NK-92 treated with Interleukin-12 subunit alpha and Interleukin-12 subunit beta, amount 100 ng/mL, for 24 hours (cell line): ENCODE data around the gene DHX38.

Experiments
- DNase-seq: peaks from one replicate; lab custom pipeline; 2025; lab: John Stamatoyannopoulos, UW

DHX38 gene

DNA sequence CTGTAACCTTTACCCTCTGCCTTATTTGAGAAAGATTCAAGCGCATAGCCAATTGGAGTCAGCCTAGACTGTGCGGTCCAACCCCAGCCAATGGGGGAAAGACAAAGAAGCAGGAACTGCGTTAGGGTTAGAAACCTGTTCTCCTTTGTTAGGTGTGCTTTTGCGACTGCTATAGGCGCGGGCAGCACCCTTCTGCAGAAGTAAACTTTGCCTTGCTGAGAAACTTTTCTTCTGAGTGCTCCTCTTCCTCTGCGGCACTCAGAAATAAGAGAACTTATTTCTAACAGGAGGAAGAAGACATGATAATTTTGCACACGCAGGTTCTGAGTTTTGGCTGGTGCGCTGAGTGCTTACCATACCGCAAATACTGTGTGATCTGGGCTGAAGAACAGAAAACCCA is 9.2 kb upstream of the DHX38 start:
- DNase-seq = no peak

DNA sequence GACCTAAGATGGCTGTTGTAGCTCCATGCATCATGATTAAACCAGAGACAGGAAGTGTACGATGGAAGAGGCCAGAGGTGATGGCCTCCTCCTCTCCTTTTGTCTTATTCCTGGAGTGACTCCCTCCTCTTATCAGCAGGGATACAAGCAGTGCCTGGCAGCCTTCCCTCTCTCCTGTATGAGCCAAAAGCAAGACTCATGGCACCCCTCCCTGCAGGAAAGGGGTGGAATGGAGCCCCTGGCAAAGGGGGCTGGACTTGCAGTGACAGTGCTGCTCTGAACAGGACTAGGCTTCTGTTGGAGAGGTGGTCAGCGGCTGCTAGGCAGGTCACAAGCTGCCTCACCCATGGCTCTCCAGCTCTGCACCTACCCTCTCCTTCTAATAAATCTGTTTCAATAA is 8.6 kb upstream of the DHX38 start:
- DNase-seq = no peak

DNA sequence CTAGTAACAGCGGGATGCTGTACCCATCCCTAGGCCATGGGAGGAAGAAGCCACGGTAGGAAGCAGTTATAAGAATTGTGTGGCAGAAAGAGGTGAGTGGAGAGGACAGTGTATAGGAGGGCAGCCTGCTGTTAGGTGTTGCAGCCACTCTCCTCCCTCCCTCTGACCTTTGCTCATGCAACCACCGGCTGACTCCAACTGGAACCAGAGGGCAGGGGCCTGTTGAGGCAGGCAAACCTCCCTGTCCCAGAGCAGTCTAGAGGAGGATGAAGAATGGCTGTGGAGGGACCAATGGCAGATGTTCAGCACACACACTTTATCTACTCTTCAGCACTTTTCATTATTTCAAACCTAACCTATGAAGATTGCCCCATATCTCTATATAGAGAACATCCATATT is 2.4 kb upstream of the DHX38 start:
- DNase-seq = no peak

DNA sequence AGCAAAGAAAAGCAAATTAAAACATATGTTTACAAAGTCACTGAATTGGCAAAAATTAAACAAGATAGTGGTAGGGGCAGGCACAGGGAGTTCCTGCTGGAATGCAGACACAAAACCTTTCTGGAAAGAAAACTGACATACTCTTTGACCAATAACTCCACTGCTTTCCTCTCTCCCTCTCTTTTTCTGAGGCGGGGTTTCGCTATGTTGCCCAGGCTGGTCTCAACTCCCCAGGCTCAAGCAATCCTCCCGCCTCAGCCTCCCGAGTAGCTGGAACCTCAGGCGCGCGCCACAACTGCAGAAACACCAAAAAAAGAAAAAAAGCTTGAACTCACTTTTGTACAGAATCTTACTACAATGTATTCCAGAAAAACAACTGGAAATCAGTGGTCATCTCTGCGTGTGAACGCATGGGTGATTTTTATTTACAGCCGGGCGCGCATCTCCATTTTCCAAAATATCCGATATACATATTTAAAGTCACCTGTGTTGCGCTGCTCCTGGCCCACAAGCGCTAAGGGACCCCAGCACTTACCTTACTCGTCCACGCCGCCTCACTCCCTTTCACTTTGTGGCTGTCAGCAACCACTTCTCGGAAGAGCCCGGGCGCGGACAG is 707 bp upstream of the DHX38 start:
- DNase-seq = no peak

DNA sequence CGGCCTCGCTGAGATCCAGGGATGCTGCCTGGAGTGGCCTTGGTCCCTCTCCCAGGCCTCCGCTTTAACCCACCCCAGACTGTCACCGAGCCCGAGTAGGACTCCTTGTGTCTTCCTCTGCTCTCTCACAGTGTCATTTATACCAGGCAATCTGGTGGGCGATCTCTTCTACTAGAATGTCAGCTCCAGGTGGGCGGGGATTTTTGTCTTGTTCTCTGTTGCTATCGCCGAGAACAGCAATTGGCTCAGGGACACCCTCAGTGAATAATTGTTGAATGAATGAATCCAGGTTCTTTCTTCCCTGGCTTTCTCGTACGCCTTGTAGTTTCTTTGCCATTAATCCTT is 591 bp downstream of the DHX38 start:
- DNase-seq = no peak

DNA sequence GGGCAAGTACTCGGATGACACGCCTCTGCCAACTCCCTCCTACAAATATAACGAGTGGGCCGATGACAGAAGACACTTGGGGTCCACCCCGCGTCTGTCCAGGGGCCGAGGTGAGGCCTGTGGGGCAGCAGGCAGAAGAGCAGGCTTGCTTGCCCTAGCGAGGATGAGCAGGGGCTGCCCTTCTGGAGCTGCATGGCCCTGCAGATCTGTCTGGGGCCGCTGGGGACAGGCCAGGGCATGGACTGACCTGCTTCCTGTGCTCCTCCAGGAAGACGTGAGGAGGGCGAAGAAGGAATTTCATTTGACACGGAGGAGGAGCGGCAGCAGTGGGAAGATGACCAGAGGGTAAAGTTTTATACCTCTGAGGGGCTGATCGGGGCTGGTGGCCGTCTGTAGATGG is 5.3 kb downstream of the DHX38 start:
- no peak for DNase-seq

DNA sequence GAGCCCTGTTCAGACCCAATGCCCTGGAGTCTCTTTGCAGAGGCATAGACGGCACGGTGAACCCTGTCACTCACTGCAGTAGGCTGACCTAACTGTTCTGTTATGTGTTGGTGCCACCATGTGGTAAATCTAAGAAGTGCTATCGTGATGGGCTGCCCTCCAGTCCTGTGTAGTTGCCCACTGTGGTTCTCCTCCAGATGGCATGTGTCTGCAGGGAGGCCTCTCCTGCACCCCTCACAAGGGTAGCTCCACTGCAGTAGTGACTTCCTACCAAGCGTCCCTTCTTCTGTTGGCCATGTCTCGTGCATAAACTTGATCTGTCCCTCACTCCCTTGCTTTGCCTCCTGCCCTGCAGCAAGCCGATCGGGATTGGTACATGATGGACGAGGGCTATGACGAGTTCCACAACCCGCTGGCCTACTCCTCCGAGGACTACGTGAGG is 5.8 kb downstream of the DHX38 start:
- no peak for DNase-seq

DNA sequence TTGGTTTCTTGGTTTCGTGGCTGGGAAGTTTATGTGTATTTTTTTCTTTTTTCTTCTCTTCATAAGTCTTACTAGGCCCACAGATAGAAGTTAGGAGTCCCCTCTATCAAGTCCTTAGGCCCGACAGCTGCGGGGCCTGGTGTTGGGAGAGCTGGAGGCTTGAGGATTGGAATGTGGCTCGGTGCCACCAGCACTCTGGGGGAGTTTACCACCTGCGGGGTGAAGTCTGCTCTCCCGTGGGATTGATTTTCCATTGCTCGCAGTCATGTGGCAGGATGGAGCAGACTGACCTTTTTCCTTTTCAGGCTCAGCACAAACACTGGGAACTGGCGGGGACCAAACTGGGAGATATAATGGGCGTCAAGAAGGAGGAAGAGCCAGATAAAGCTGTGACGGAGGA is 7.5 kb downstream of the DHX38 start:
- DNase-seq = no peak

DNA sequence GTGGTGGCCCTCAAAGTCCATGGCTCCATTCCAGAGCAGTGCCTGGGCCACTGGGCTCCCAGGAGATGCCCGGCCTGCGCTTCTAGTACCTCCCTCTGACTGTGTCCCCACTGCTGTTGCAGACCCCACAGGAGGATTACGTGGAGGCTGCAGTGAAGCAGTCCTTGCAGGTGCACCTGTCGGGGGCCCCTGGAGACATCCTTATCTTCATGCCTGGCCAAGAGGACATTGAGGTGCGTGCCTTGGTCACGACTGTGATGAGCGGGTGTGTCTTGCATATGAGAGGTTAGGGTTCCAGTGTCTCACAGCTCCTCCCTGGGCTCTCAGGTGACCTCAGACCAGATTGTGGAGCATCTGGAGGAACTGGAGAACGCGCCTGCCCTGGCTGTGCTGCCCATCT is 11.3 kb downstream of the DHX38 start:
- no peak for DNase-seq

DNA sequence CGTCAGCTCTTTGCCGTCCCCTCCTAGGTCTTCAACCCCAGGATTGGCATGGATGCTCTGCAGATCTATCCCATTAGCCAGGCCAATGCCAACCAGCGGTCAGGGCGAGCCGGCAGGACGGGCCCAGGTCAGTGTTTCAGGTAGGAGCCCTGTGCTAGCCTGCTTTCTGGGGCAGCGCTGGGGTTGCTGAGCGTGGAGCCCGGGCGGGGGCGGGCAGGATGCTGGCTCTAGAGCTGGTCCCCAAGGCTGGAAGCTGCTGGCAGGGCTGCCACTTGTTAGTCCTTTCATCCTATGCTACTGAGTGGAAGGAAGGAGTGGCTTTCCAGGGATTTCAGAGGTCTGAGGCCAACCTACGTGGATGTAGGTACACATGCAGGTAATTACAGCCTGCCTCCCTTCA is 12.3 kb downstream of the DHX38 start:
- no peak for DNase-seq

DNA sequence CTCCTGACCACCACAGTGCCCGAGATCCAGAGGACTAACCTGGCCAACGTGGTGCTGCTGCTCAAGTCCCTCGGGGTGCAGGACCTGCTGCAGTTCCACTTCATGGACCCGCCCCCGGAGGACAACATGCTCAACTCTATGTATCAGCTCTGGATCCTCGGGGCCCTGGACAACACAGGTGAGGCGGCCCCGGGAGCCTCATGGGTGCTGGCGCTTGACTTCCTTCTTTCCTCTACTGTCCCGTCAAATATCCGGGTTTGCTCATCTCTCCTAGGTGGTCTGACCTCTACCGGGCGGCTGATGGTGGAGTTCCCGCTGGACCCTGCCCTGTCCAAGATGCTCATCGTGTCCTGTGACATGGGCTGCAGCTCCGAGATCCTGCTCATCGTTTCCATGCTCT is 13.7 kb downstream of the DHX38 start:
- no peak for DNase-seq

DNA sequence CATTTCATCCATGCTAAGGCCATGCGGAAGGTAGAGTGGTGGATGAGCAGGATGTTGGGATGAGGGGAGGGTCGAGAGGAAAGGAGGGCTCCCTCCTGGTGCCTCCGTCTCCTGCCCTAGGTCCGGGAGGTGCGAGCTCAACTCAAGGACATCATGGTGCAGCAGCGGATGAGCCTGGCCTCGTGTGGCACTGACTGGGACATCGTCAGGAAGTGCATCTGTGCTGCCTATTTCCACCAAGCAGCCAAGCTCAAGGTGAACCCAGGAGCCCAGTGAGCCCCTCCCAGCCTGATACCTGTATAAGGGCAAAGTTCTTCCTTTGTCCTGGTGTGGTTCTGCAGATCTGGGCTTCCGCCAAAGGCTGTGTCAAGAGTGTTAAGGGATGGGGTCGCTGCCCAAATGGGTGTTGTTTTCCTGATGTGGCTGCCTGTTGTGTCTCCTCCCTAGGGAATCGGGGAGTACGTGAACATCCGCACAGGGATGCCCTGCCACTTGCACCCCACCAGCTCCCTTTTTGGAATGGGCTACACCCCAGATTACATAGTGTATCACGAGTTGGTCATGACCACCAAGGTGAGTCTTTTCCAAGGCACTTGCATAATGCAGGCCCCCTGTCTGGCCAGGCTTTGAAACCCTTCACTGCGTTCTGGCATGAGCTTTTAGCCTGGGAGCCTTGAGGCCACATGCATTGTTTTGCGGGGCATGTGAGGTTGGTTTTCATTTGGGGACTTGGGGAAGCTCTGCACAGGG is 14.9 kb downstream of the DHX38 start:
- no peak for DNase-seq

DNA sequence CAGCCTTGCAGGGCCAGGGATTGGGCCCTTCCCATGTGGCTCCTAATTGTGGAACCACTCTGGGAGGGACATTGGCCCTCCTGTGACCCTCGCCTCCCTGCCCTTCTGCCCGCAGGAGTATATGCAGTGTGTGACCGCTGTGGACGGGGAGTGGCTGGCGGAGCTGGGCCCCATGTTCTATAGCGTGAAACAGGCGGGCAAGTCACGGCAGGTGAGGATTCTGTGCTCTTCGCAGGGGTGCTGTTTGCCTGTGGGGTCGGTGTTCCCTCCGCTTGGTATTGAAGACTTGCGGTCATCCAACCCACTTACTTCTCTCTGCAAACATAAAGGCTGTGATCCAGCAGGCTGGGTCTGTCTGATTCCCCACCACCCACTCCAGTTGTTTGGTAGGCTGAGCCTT is 15.7 kb downstream of the DHX38 start:
- DNase-seq = no peak

DNA sequence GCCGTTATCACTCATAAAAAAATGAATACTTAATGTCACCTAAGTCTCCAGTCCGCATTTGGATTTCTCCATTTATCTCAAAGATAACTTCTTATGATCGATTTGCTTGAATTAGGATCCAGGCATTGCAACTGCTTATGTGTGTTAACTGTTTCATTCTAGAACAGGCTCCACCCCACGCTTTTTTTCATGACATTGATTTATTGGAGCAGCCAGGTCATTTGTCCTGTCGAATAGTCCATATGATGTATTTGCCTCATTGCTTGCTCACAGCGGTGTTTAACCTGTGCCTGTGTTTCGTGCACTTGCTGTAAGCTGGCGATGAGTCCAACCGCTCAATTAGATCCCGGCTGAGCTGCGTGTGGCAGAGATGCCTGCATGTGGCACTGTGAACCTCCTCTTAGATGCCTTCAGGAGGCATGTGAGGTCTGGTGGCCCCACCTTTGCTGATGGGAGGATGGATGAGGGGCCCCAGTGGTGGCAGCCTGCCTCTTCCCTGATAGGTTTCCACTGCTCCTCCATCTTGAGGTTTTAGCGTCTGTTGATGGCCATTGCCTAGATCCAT is 16.4 kb downstream of the DHX38 start:
- no peak for DNase-seq

DNA sequence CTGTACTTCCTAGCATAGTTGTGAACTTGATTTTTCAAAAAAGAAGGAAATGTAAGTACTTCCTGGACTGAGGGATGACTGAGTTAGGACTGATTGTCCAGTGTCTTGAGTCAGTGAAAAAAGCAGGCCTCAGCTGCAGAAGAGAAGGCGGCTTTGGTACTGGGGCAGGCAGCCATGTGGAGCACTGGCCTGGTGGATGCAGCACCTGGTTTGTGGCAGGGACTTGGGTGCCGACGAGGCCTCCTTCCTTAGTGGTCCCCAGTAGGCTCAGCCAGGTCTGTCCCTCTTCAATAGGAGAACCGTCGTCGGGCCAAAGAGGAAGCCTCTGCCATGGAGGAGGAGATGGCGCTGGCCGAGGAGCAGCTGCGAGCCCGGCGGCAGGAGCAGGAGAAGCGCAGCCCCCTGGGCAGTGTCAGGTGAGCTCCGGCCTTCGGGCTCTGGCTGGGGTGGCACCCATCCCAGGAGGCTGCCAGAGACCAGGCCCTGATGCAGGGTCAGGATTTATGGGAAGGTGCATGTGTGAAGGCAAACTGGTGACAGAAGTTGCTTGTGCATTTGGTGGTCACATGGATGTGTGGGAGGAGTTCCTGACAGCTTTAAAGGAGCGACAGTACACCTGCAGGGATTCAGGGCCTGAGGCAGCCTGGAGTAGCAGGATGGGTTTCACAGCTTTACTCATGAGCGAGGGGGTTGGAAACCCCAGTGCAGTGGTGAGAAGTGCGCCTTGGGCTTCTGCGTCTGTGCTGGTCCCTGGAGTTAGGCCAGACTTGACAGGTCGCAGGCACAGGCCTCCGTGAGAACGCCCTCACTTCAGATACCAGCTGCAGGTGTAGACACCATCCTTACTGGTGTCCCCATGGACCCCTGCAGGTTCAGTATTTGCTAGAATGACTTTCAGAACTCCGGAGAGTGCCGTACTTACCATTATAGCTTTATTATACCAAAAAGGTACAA is 17.3 kb downstream of the DHX38 start:
- no peak for DNase-seq

DNA sequence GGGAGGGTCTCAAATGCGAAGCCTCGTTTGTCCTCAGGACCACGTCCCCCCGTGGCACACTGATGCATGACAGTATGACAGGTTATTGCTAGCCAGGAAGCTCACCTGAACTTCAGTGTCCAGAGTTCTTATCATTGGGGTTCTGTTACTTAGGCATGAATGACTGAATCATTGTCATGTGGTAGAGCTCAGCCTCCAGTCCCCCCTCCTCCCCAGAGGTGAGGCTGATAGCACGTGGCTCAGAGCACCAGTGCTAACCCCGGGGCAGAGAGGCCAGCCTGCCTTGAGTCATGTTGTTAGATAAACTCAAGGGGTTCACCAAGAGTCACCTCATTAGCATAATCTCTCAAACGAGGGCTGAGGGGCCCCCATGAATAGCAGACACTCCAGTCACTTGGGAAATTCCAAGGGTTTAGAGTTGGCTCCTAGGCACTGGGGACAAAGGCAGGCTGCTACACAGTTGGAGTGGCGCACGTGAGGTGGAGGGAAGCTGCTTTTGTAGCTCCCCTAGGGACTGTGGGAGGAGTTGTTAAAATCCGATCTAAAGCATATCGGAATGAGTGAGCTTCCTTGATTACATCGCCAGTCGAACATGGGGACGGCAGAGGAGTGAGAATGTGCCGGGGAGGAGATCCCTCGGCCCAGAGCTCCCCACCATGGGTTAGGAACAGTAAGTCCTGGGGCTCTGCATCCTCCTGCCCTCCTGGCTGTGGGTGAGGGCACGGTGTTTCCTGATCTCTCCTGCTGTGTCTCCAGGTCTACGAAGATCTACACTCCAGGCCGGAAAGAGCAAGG is 18.2 kb downstream of the DHX38 start:
- no peak for DNase-seq

DNA sequence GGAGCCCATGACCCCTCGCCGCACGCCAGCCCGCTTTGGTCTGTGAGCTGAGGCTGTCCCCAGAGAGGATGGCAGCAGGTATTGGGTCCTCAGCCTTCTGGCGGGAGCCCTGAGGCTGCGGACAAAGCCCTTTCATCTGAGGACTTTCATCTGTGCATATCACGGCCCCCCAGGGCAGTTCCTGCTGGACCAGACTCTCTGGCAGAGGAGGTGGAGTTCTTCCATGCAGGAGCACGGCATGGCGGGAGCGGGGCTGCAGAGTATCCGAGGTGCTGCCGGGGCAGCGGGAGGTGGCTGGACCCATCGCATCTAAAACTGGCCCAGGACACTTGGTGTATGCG is 18.8 kb downstream of the DHX38 start:
- DNase-seq = no peak

DNA sequence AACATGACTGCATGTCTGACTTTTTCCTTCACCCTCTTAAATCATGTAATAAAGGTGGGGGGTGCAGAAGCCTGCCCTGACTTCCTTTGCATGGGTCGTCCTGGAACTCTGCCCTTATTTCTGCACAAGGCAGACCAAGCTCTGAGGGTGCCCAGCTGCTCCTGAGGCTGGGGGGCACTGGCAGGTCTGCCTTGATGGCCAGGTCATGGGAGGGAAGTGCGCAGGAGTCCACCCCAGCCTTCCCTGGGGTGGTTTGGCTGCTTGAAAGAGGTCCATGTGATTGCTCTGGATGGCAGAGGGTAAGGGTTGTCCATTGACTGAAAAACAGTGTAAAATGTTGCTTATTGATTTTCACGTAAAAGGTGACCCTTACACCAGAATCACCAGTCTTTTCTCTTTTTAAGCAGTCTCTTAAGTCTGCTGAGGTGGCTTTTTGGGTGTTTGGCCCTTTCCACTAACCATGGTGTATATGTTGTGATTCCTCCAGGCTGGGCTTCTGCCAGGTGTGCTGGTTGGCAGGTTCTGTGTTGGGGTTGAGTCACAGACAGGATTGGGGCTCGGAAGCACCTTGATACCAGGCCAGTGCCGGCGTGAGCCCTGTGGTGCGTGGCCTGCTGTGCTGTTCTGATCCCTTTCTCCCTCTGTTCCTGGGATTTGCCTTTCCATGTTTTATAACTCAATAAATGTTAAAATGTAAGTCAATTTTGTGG is 19.4 kb downstream of the DHX38 start:
- no peak for DNase-seq

DNA sequence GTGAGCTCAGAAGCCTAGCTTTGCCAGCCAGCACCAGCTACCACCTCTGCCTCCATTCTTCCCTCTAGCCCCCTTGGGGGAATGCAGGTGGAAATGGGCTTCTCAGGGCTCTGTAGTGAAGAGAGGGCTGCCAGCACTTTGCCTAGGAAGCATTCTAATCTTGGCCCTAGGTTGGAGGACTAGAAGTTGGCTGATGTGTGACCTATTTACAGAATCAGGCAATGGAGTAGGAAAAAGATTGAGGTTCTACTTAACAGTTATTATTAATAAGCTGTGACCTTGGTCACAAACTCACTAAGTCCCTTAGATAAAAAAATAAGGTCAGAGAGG is 19.9 kb downstream of the DHX38 start:
- DNase-seq = no peak

DNA sequence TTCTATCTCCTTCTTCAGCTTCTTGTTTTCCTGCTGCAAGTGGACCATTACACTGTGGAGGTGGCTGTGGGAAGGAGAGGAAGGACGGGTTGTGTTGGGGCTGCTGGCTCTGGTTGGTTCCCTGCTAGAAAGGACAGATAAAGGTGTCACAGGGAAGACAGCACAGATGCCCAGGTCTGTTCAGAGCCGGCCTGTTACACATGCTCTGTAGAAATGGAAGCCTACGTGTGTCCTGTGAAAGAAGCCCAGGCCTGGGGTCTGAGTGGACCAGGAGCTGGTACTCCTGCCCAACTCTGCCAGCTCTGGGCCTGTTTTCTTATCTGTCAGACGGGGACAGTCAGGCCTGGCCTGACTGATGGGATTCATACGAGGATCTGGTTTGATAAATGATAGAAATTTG is 26.4 kb downstream of the DHX38 start:
- DNase-seq = no peak

DNA sequence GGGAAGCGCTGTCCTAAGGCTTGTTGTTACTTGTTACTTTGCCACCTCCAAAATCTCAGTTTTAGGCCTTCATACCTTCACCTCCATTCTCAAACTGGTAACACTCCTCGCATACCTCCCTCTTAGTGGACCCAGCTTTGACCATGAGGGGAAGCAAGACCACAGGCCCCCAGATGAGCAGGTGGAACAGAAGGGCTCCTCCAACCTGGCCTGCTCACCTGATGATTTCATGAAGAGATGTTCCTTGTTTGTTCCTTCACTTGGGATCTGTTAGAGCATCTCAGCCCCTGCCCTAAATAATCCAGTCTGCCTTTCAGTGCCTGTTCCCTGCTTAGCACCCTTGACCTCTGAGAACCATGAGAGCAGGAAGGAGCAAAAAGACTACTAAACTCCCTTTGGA is 28.7 kb downstream of the DHX38 start:
- DNase-seq = no peak

DNA sequence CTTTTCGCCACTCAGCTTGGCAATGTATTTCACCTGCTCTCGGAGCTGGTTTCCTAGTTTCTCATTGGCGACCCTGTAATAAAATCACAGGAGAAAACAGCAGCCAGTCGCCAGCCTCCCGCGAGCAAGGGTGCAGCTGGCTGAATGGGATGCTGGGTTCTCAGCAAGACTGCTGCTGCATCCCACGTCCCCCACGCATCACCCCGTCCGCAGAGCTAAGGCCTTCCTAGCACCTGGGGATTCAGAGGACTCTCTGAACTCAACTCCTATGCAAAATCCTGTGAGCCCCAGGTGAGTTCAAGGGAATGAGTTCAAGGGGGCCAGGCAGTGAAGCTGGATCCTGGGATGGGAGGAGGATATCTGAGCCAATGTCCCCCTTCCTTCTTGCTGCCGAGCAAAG is 29.3 kb downstream of the DHX38 start:
- DNase-seq = no peak
